Spleen (tissue), 11 donors: ENCODE data around the gene PIGN. TPM values are rescaled to one million over a fixed set of nuclear protein-coding genes. Genes with fewer than 3 reads are reported as not detected.

ENCODE experiments used
- DNase-seq: peaks from one replicate; pipeline ENCODE4 v3.0.0-alpha.2; 2020
- H3K27ac ChIP-seq, 8 donors: fragments of 200-600 bp; sonication (generic) in 7 of 8; 1 replicate in 4 of 8; 2 replicates in 4 of 8; pipeline versions ENCODE4 v1.5.0 to v1.8.0; 2016 to 2021; ENCODE audit warnings: inconsistent platforms in 4 of 8, mild to moderate bottlenecking in 4 of 8, moderate library complexity in 1 of 8
- H3K27me3 ChIP-seq, 7 donors: fragments of 200-600 bp; sonication (generic) in 6 of 7; replicated peaks in 1 of 7; 1 replicate in 4 of 7; 2 replicates in 3 of 7; pipeline versions ENCODE4 v1.5.0 to v1.8.0; 2016 to 2021; ENCODE audit warnings: inconsistent platforms in 3 of 7, mild to moderate bottlenecking in 1 of 7
- H3K36me3 ChIP-seq, 6 donors: fragments of 200-600 bp; sonication (generic) in 5 of 6; 1 replicate in 4 of 6; 2 replicates in 2 of 6; pipeline versions ENCODE4 v1.5.0 to v1.8.0; 2016 to 2021; ENCODE audit warnings: inconsistent platforms in 2 of 6
- H3K4me1 ChIP-seq, 6 donors: fragments of 200-600 bp; sonication (generic) in 5 of 6; 1 replicate in 3 of 6; 2 replicates in 3 of 6; pipeline versions ENCODE4 v1.5.0 to v1.8.0; 2016 to 2021; ENCODE audit warnings: inconsistent platforms in 3 of 6
- H3K4me3 ChIP-seq, 8 donors: fragments of 200-600 bp; sonication (generic) in 7 of 8; 1 replicate in 4 of 8; 2 replicates in 4 of 8; pipeline versions ENCODE4 v1.5.0 to v1.8.0; 2016 to 2021; ENCODE audit warnings: inconsistent platforms in 4 of 8, mild to moderate bottlenecking in 4 of 8, moderate library complexity in 2 of 8
- H3K9me3 ChIP-seq, 8 donors: fragments of 200-600 bp; sonication (generic) in 7 of 8; 1 replicate in 4 of 8; 2 replicates in 4 of 8; pipeline versions ENCODE4 v1.5.0 to v1.8.0; 2016 to 2021; ENCODE audit warnings: inconsistent platforms in 4 of 8
- CTCF ChIP-seq, 11 experiments: fragments of 200-600 bp in 7 of 11; fragments of 450-650 bp in 4 of 11; sonication (generic) in 4 of 11; IDR thresholded peaks in 8 of 11; conservative IDR thresholded peaks in 3 of 11; 1 replicate in 7 of 11; 2 replicates in 4 of 11; pipeline versions ENCODE4 v1.4.0 to v1.8.0; 2016 to 2021; ENCODE audit warnings: antibody characterized with exemption in 11 of 11, inconsistent platforms in 4 of 11, mild to moderate bottlenecking in 1 of 11
- POLR2A ChIP-seq, 3 donors: fragments of 450-650 bp; IDR thresholded peaks; one replicate each; pipeline ENCODE4 v1.5.1; 2017; ENCODE audit warnings: antibody characterized with exemption in 3 of 3, mild to moderate bottlenecking in 1 of 3
- POLR2AphosphoS5 ChIP-seq, 3 donors: sonication (generic); formaldehyde crosslinking; IDR thresholded peaks; one replicate each; pipeline ENCODE4 v1.5.1; 2017; ENCODE audit warnings: antibody characterized with exemption in 3 of 3
- WGBS, 5 donors: extraction: QIAGEN DNeasy Blood & Tissue Kit in 3 of 5; methylation state at CpG; one replicate each; pipeline versions ENCODE4 v1.1.5 to v1.1.7; 2013 to 2018; 5-methylcytosine and 5-hydroxymethylcytosine counted together
- intact Hi-C: fragments of 100-400 bp; cut with DNase I; formaldehyde crosslinking; loops from one replicate; pipeline ENCODE4 v1.15.0; 2023; ENCODE audit warnings: low total_unique reads
- polyA plus RNA-seq, 3 donors: library from polyadenylated mRNA; stranded (reverse); fragments of 200-250 nt; gene quantifications; one replicate each; pipeline ENCODE4 v1.2.1, GENCODE V29; 2013
- total RNA-seq, 7 donors: library from RNA; depleted of rRNA in 3 of 7; stranded (reverse); fragments of >200 nt in 3 of 7; fragmentation: NEBNext Ultra II Directional in 4 of 7; extraction: Animal tissue kit (Norgen Biotek cat#: 25700) in 4 of 7; gene quantifications; one replicate each; pipeline versions ENCODE4 v1.1.0 to v1.2.1, GENCODE V29; 2016 to 2021
- donor health status: healthy with polysubstance abuse.
- donor health status: DM: no; HTN: no; CAD: no; lungs with moderate emphysema.
- donor health status: DM: no; HTN: no; CAD: no.
- donor health status: Bipolar disorder and iron deficiency.
- donor health status: healthy.
- donor health status: DM: no; HTN: no; CAD: no.
- donor health status: DM: yes; HTN: yes; CAD: no.

PIGN gene
- total and polyA plus RNA-seq, 10 donors, result 4.0 to 41.4 (median 25.4) TPM

DNA sequence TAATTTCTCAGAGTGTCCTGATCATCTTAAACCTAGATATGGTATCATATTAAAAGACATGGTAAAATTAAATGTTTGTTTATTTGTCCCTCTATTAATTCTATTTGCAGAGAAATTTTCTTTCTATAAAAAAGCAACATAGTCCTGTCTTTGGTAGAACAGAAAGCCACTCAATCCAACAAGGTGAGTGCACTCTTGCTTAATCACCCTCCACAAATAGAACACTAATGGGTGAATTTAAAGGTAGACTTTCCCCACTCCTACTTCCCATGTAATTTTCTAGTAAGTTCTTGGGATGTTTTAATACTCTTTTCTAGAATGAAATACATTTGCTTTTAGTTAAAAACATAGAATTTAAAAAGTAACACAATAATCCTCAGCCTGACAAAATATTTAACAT is 97.7 kb downstream of the PIGN start:
- Histone ChIP-seq H3K36me3 (peaks cover 0 to 50% (median 3%) of the 10 kb centered on the region in 6 donors), H3K27me3 (no peaks in the 10 kb centered on the region), H3K4me1 (peaks cover 0 to 5% (median 0%) of the 10 kb centered on the region in 6 donors), H3K27ac (no peak overlapping the region), H3K9me3 (no peaks in the 10 kb centered on the region), H3K4me3 (no peak overlapping the region)
- DNase-seq, result no peak
- no peak for TF ChIP-seq POLR2AphosphoS5 (IDR thresholded peaks at IDR 0.05)
- TF ChIP-seq CTCF (IDR thresholded peaks at IDR 0.05 in 8 of 11, conservative IDR thresholded peaks at IDR 0.05 in 3 of 11), result no peak
- no peak for TF ChIP-seq POLR2A (IDR thresholded peaks at IDR 0.05)
- intact Hi-C loops, result no loop called here

DNA sequence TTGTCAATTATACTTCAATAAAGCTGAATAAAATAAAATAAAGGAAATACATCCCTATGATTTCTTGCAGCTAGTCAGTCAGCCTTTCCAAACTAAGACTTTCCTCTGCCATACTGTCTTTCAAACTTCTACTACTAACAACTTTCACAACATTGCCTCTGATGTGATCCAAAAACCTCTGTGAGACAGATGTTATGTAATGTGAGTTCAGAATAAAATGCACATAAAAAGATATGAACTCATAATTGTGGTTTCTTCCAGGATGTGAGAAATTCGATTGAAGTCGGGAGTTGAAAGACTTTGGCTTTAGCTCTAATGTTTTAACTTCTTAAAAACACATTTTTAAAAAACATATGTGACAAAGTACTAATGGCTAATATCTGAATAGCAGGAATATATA is 98.7 kb downstream of the PIGN start:
- intact Hi-C loops, result no loop called here
- Histone ChIP-seq H3K36me3 (peaks cover 0 to 50% (median 3%) of the 10 kb centered on the region in 6 donors), H3K4me3 (no peak overlapping the region), H3K4me1 (peaks cover 0 to 5% (median 0%) of the 10 kb centered on the region in 6 donors), H3K27me3 (no peaks in the 10 kb centered on the region), H3K9me3 (no peaks in the 10 kb centered on the region), H3K27ac (no peak overlapping the region)
- 24 to 46% (median 39%) methylated on average over 2 of the region's 2 CpGs for WGBS, 5 donors
- TF ChIP-seq CTCF (IDR thresholded peaks at IDR 0.05 in 8 of 11, conservative IDR thresholded peaks at IDR 0.05 in 3 of 11) (no peak), POLR2A (IDR thresholded peaks at IDR 0.05) (no peak), POLR2AphosphoS5 (IDR thresholded peaks at IDR 0.05) (no peak)
- DNase-seq, result no peak

DNA sequence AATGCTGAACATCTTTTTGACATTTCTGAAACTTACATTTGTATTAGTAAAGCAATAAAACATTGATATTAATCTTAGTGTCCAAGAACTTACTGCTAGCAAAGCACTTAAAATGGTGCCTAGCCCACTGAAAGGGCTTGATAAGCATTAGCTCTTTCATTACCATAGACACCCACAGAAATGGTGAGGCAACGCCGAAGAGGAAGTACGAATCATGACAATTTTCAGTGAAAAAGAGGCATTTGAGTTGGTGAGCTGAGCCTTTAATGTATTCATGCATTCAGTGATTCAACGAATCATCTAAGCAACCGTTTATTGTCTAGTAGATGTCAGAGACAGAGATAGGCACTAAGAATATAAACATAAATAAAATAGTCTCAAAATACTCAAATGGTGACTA is 101.1 kb downstream of the PIGN start:
- no peaks in the 10 kb centered on the region for H3K27me3 ChIP-seq
- 71 to 88% (median 83%) methylated on average over 5 of the region's 5 CpGs for WGBS, 5 donors
- DNase-seq, result no peak
- H3K4me1 ChIP-seq, result no peaks in the 10 kb centered on the region
- intact Hi-C loops, result no loop called here
- H3K27ac ChIP-seq, result no peak overlapping the region
- no peaks in the 10 kb centered on the region for H3K9me3 ChIP-seq
- peaks cover 0 to 47% (median 5%) of the 10 kb centered on the region in 6 donors for H3K36me3 ChIP-seq
- no peak overlapping the region for H3K4me3 ChIP-seq
- TF ChIP-seq POLR2AphosphoS5 (IDR thresholded peaks at IDR 0.05), result no peak
- TF ChIP-seq CTCF (IDR thresholded peaks at IDR 0.05 in 8 of 11, conservative IDR thresholded peaks at IDR 0.05 in 3 of 11), result no peak
- TF ChIP-seq POLR2A (IDR thresholded peaks at IDR 0.05), result no peak

DNA sequence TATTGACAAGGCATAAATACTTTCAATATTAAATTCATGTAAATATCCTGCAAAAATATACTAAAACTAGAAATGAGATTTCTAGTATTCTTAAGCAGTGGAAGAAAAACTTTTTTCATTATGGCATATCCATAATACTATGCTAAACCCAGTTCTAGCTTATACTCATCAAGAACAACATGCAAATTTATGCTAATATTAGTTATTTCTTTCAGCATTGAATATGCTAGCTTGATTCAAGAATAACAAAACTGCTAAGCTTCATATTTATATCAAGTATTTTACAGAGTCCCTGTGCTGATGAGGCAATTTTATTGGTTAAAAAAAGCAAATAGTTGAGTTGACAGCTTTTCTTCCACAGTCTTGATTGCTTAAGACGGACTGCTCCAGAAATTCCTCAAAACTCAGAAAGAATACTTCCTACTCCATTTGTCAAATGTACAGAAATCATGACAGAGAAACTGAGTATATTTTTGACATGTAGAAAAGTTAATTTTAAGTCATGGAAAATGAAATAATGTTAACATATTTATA is 105.0 kb downstream of the PIGN start:
- H3K27me3 ChIP-seq, result no peaks in the 10 kb centered on the region
- intact Hi-C loops, result no loop called here
- no peak for DNase-seq
- H3K9me3 ChIP-seq, result no peaks in the 10 kb centered on the region
- WGBS, 5 donors, result 64 to 89% (median 82%) methylated on average over 1 of the region's 1 CpG
- no peak overlapping the region for H3K27ac ChIP-seq
- H3K36me3 ChIP-seq, result peaks cover 0 to 27% (median 2%) of the 10 kb centered on the region in 6 donors
- H3K4me1 ChIP-seq, result no peaks in the 10 kb centered on the region
- TF ChIP-seq CTCF (IDR thresholded peaks at IDR 0.05 in 8 of 11, conservative IDR thresholded peaks at IDR 0.05 in 3 of 11) (no peak), POLR2AphosphoS5 (IDR thresholded peaks at IDR 0.05) (no peak), POLR2A (IDR thresholded peaks at IDR 0.05) (no peak)
- no peak overlapping the region for H3K4me3 ChIP-seq
